GM21723 (cell line): ENCODE measurements around the gene EMID1.
"Not testable (repeated sequence)": the region's sequence is repeated elsewhere in the genome, so short reads cannot be mapped to it uniquely, and the experiment has no call there.

ENCODE experiments used
- ATAC-seq: cut with Tn5 transposase; IDR thresholded peaks from one replicate; pipeline ENCODE4 v1.9.1; 2021; ENCODE audit warnings: mild to moderate bottlenecking, moderate library complexity; ENCODE audit not compliant: unreplicated experiment

The EMID1 gene

GRCh38 chr22:29226351-29226981 is 20.8 kb downstream of the EMID1 start:
- no peak for ATAC-seq

GRCh38 chr22:29230972-29231875 is 25.5 kb downstream of the EMID1 start:
- ATAC-seq: no peak

- no peak for ATAC-seq
Measured at GRCh38 chr22:29231971-29232959, 26.6 kb downstream of the EMID1 start.

GRCh38 chr22:29233277-29233877 is 27.7 kb downstream of the EMID1 start:
- ATAC-seq: no peak

GRCh38 chr22:29240481-29240880 is 34.8 kb downstream of the EMID1 start:
- not testable (repeated sequence) for ATAC-seq

GRCh38 chr22:29243874-29244446 is 38.3 kb downstream of the EMID1 start:
- ATAC-seq: no peak

- no peak for ATAC-seq
Measured at GRCh38 chr22:29244785-29245625, 39.3 kb downstream of the EMID1 start.

GRCh38 chr22:29245626-29246385 is 40.1 kb downstream of the EMID1 start:
- peak; percentile 56 for ATAC-seq

- not testable (repeated sequence) for ATAC-seq
Measured at GRCh38 chr22:29247891-29248290, 42.2 kb downstream of the EMID1 start.

- ATAC-seq: no peak
Measured at GRCh38 chr22:29251265-29251664, 45.6 kb downstream of the EMID1 start.

- ATAC-seq: no peak
Measured at GRCh38 chr22:29251981-29252911, 46.5 kb downstream of the EMID1 start.

- ATAC-seq: no peak
Measured at GRCh38 chr22:29253561-29254285, 48.0 kb downstream of the EMID1 start.

- ATAC-seq: no peak
Measured at GRCh38 chr22:29254286-29254660, 48.6 kb downstream of the EMID1 start.

GRCh38 chr22:29255064-29255621 is 49.4 kb downstream of the EMID1 start:
- no peak for ATAC-seq

- no peak for ATAC-seq
Measured at GRCh38 chr22:29256606-29257325, 51.1 kb downstream of the EMID1 start.

- no peak for ATAC-seq
Measured at GRCh38 chr22:29257751-29258181, 52.1 kb downstream of the EMID1 start.
